Neural progenitor cell (in vitro differentiated cells): ENCODE data around the gene TOMM70.

Experiments
- EZH2 ChIP-seq: fragments of 200-600 bp; sonication (generic); IDR thresholded peaks from 2 replicates; pipeline ENCODE4 v1.6.1; 2017; ENCODE audit warnings: antibody characterized with exemption, mild to moderate bottlenecking, moderate library complexity
- EZH2phosphoT487 ChIP-seq: fragments of 200-600 bp; sonication (generic); IDR thresholded peaks from 2 replicates; pipeline ENCODE4 v1.6.1; 2017; ENCODE audit warnings: antibody characterized with exemption
- TF ChIP-seq, protein P1 (sequence below): fragments of 200-600 bp; sonication (generic); IDR thresholded peaks from 2 replicates; pipeline ENCODE4 v1.5.1; 2017; ENCODE audit warnings: antibody characterized with exemption, mild to moderate bottlenecking

DNA sequence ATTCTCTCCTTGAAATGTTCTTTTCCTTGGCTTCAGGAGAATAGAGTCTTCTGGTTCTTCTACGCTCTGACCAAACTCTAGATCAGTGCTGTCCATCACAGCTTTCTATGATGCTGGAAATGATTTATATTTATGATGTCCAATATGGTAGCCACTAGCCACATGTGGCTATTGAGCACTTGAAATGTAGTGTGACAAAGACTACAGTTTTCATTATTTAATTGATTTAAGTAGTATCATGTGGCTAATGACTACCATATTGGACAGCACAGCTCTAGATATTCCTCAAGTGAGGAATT is 3.3 kb upstream of the TOMM70 start:
- TF ChIP-seq, protein P1, sequence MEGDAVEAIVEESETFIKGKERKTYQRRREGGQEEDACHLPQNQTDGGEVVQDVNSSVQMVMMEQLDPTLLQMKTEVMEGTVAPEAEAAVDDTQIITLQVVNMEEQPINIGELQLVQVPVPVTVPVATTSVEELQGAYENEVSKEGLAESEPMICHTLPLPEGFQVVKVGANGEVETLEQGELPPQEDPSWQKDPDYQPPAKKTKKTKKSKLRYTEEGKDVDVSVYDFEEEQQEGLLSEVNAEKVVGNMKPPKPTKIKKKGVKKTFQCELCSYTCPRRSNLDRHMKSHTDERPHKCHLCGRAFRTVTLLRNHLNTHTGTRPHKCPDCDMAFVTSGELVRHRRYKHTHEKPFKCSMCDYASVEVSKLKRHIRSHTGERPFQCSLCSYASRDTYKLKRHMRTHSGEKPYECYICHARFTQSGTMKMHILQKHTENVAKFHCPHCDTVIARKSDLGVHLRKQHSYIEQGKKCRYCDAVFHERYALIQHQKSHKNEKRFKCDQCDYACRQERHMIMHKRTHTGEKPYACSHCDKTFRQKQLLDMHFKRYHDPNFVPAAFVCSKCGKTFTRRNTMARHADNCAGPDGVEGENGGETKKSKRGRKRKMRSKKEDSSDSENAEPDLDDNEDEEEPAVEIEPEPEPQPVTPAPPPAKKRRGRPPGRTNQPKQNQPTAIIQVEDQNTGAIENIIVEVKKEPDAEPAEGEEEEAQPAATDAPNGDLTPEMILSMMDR, result no peak
- TF ChIP-seq EZH2 (no peak), EZH2phosphoT487 (no peak)
